GM12801 (cell line): ENCODE data around the gene GNPTG.

Experiments
- TF ChIP-seq, protein P1 (sequence below): IDR thresholded peaks from one replicate; pipeline ENCODE4 v1.5.1; 2011; ENCODE audit warnings: control low read depth; ENCODE audit not compliant: insufficient read length; ENCODE audit errors: extremely low read depth

The GNPTG gene

DNA sequence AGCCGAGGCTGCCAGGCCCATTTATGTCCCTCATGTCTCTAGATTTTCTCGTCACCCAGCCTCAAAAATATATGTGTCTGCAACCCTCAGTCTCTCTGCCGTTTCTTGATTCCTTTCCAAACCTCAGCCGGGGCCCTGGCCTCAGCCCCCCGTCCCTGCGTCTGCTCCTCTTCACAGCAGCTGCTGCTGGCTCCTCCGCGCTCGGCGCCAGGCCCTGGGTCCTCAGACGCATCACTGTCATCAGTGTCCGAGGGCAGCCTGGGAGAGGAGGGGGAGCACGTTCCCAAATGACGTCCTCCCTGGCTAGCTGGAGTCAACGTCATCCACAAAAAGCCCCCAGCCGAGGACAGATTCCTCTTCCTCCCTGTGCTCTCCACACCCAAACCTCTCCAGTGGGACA, 2.4 kb upstream of the GNPTG start:
- TF ChIP-seq, protein P1, sequence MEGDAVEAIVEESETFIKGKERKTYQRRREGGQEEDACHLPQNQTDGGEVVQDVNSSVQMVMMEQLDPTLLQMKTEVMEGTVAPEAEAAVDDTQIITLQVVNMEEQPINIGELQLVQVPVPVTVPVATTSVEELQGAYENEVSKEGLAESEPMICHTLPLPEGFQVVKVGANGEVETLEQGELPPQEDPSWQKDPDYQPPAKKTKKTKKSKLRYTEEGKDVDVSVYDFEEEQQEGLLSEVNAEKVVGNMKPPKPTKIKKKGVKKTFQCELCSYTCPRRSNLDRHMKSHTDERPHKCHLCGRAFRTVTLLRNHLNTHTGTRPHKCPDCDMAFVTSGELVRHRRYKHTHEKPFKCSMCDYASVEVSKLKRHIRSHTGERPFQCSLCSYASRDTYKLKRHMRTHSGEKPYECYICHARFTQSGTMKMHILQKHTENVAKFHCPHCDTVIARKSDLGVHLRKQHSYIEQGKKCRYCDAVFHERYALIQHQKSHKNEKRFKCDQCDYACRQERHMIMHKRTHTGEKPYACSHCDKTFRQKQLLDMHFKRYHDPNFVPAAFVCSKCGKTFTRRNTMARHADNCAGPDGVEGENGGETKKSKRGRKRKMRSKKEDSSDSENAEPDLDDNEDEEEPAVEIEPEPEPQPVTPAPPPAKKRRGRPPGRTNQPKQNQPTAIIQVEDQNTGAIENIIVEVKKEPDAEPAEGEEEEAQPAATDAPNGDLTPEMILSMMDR: no peak

DNA sequence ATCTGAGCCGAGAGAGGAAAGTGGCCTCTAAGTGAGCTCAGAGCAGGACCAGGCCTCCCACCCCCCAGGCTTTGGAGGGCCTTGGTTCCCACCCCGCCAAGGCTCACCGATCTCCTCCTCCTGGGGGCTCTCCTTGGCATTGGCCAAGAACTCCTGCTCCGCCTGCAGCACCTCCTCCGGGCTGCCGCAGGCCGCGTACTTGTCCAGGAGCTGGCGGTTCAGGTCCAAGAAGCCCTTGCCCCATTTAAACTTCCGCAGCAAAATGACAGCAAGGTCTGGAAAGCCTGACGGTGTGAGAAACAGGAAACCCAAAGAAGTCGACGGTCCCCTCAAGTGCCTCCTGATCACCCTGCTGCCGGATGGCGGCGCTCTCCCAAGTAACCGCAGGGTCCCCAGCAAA, 1.8 kb upstream of the GNPTG start:
- TF ChIP-seq, protein P1: no peak

DNA sequence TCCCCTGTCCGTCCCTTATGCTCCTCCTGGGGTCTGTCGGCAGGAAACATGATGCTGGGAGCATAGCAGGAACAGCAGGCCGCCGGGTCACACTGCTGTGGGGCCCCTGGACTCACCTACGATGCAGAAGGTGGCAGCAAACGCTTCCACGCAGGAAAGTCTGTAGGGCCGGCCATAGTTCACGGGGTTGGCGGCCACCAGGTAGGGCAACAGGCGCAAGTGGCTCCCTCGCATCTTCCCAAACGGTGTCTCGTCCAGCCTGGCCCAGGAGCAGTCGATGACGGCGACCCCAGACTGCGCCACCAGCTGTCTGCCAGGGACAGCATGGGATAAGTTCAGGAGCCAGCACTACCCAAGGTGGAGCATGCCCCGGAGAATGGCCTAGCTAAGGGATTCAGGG, 1.0 kb upstream of the GNPTG start:
- TF ChIP-seq, protein P1: no peak

DNA sequence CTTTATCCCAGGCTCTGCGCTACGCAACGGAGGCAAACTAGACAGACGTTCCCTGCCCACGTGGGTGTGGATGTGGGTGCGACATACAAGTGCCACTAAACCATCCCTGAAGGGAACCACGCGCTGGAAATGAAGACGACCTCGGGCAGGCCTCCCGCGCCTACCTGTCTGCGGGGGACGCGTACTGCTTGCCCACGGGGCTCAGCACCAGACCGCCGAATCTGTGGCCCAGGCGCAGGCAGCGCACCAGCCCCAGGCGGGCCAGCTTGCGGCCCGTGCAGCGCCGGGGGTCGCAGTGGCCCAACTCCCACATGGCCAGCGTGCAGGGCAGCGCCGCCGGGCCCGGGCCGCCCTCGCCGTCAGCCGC, 533 bp upstream of the GNPTG start:
- TF ChIP-seq, protein P1: no peak

DNA sequence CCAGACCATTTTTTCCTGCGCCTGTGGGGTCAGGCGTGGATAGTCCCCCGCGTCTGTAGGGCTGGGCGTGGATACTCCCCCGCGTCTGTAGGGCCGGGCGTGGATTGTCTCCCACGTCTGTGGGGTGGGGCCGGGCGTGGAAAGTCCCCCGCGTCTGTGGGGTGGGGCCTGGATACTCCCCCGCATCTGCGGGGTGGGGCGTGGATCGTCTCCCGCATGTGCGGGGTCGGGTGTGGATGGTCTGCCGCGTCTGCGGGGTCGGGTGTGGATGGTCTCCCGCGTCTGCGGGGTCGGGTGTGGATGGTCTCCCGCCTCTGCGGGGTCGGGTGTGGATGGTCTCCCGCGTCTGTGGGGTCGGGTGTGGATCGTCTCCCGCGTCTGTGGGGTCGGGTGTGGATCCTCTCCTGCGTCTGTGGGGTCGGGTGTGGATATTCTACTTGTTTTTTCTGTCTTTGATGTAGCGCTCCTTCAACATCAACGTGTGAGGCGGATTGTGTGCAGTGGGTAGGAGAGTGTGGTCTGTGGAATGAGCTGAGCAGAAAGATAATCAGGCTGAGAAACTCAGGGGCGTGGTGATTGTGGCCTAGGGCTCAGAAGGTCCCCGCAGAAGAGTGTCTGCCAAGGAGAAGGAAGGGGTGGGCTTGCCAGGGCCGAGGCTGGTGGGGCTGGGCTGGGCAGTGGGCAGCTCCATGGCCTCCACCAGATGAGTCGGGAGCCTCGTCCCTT, 3.2 kb downstream of the GNPTG start:
- TF ChIP-seq, protein P1: no peak

DNA sequence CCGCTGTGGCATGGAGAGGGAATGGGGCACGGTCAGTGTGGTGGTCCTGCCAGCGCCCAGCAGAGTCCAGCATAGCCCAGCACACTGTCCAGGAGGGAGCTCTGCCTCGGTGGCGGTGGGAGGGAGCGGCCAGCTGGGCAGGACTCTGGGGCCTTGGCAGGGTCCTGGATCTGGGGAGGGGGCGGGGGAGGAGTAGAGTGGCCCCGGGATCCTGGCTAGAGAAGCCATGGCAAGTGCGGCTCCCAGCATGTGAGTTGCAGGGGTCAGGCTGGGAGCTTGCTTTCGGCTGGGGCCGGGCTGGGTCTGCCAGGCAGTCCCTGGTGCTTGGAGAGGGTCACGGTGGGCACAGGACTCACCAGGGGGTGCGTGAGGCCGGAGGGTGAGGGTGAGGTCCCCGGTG, 3.9 kb downstream of the GNPTG start:
- TF ChIP-seq, protein P1: no peak

DNA sequence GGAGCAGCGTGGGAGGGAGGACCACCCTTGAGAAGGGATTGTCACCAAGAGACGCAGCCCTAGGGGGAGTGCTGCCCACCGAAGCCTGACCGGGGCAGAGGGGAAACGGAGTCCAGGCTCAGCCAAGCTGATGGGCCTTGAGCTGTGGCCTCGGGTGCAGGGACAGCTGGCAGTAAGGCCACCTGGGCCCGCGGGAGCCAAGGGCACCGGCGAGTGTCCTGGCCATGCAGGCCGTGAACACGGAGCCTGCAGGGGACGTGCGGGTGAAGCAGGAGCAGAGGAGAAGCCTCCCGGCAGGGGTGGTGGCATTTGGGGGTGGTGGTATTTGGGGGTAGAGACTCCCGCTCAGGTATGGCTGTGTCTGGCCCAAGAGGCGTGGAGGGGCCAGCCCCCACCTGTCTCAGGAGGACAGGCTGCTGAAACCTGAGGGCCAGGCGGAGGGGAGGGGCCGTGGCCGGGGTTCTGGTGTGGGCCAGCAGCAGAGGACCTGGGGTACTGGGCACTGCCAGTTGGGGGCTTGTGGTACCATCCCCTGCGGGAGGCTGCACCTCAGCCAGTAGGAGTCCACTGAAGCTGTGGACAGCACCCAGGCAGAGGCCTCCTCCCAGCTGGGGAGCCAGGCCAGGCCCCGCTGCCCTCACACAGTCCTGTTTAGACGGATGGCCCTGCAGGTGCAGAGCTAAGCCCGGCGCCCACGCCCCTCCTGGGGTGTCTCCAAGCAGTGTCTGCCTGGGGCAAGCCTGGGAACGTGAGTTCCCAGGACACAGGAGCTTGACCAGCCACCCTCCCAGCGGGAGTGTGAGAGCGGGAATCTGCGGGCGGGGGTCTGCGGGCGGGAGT, 4.5 kb downstream of the GNPTG start:
- TF ChIP-seq, protein P1: no peak
